Measurements from ENCODE around the gene SPOCD1. TPM values are rescaled to one million over a fixed set of nuclear protein-coding genes. Genes with fewer than 3 reads are reported as not detected.

The SPOCD1 gene
- total and polyA plus RNA-seq, 2 donors from 2014 or later: 0.22 to 0.98 TPM

DNA sequence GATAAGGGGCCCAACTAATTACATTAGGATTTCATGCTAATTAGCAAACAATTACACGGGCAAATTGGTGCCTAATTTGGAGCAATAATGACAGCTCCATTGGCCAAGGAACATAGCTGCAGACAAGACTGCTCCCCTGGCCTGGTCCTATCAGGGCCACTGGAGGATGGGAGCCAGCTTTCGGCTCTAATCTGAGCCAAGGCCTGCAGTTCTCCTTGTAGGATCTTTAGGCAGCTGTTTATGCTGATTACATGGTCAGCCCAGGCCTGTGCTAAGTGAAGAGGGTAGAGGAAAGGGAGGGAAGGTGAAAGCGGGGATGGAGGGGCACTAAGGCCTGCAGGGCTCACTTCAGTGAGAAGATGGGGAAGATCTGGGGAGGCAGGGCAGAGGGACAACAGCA, 39.3 kb downstream of the SPOCD1 start:
- Histone ChIP-seq H3K27me3 (ENCODE audit: control insufficient read depth, insufficient read depth, low read length) (peaks cover 19% of the 10 kb centered on the region), H3K9ac (ENCODE audit: low read length in 3 of 3) (no peak overlapping the region), H3K27ac (ENCODE audit: low read depth in 2 of 2, low read length in 2 of 2) (no peak overlapping the region), H3K9me3 (ENCODE audit: control insufficient read depth in 2 of 3, insufficient read depth in 1 of 3, low read length in 3 of 3) (no peaks in the 10 kb centered on the region), H3K36me3 (ENCODE audit: control insufficient read depth in 2 of 3, insufficient read depth in 3 of 3, low read length in 3 of 3) (no peaks in the 10 kb centered on the region), H3K4me3 (ENCODE audit: low read length in 3 of 3) (no peak overlapping the region), H3K4me1 (ENCODE audit: control insufficient read depth in 2 of 3, insufficient read depth in 2 of 3, low read depth in 1 of 3, low read length in 3 of 3) (peaks cover 0 to 7% (median 0%) of the 10 kb centered on the region in 3 donors)
- intact Hi-C loops (cut with DNase I): no loop called here
- FAIRE-seq (no peak), DNase-seq (no peak)
- TF ChIP-seq, protein P1, sequence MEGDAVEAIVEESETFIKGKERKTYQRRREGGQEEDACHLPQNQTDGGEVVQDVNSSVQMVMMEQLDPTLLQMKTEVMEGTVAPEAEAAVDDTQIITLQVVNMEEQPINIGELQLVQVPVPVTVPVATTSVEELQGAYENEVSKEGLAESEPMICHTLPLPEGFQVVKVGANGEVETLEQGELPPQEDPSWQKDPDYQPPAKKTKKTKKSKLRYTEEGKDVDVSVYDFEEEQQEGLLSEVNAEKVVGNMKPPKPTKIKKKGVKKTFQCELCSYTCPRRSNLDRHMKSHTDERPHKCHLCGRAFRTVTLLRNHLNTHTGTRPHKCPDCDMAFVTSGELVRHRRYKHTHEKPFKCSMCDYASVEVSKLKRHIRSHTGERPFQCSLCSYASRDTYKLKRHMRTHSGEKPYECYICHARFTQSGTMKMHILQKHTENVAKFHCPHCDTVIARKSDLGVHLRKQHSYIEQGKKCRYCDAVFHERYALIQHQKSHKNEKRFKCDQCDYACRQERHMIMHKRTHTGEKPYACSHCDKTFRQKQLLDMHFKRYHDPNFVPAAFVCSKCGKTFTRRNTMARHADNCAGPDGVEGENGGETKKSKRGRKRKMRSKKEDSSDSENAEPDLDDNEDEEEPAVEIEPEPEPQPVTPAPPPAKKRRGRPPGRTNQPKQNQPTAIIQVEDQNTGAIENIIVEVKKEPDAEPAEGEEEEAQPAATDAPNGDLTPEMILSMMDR (IDR thresholded peaks at IDR 0.05; ENCODE audit: borderline replicate concordance, extremely low read depth, insufficient read depth): no peak

DNA sequence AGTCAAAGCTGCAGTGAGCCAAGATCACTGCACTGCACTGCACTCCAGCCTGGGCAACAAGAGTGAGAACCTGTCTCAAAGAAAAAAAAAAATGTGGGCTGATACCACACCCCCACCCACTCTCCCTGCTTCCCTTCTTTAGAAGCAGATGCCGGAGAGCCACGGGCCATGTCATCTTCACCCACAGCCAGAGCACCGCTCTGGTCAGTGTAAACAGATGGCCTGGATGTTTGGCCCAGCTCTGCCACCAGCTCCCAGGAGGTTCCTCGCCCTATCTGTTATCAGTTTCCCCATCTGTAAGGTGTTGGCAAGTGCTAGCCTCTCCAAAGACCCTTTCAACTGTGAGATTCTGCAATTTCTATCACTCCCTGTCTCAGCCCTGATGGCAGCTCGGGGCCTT, 39.8 kb downstream of the SPOCD1 start:
- no peak for FAIRE-seq
- DNase-seq: no peak
- no peaks in the 10 kb centered on the region for H3K36me3 ChIP-seq (ENCODE audit: control insufficient read depth in 2 of 3, insufficient read depth in 3 of 3, low read length in 3 of 3)
- H3K9ac ChIP-seq (ENCODE audit: low read length in 3 of 3): no peak overlapping the region
- peaks cover 0 to 7% (median 0%) of the 10 kb centered on the region in 3 donors for H3K4me1 ChIP-seq (ENCODE audit: control insufficient read depth in 2 of 3, insufficient read depth in 2 of 3, low read depth in 1 of 3, low read length in 3 of 3)
- TF ChIP-seq, protein P1 (IDR thresholded peaks at IDR 0.05; ENCODE audit: borderline replicate concordance, extremely low read depth, insufficient read depth): no peak
- H3K27ac ChIP-seq (ENCODE audit: low read depth in 2 of 2, low read length in 2 of 2): no peak overlapping the region
- intact Hi-C loops (cut with DNase I): no loop called here
- H3K9me3 ChIP-seq (ENCODE audit: control insufficient read depth in 2 of 3, insufficient read depth in 1 of 3, low read length in 3 of 3): no peaks in the 10 kb centered on the region
- H3K4me3 ChIP-seq (ENCODE audit: low read length in 3 of 3): no peak overlapping the region
- H3K27me3 ChIP-seq (ENCODE audit: control insufficient read depth, insufficient read depth, low read length): peaks cover 19% of the 10 kb centered on the region

DNA sequence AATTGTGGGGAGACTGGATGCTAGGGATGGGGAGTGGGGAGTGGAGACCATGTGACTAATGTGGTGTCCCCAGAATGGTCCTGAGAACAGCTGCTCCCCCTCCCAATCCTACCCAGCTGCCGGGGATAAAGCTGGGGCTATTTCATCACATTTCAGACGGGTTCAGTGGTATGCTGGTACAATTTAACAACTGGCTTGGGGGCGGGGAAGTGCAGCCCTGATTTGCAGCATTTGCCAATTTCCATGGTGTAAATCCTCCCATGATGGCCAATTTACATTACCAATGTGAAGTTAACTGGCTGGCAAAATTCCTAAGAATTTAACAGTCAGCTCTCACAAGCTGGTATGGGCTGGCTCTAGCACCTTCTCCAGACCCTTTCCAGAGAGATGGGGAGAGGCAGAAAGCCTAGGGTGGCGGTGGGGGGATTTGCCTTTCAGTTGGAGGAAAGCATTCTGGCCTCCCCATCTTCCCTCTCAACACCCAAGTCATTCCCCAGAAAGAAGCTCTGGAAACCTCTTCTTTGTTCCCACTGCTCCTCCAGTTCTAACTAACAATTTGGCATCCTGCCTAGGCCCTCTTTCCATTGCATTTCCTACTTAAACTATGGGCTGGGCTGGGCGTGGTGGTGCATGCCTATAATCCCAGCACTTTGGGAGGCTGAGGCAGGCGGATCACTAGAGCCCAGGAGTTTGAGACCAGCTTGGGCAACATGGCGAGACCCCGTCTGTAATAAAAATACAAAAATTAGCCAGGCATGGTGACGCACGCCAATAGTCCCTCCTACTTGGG, 40.4 kb downstream of the SPOCD1 start:
- peaks cover 21% of the 10 kb centered on the region for H3K27me3 ChIP-seq (ENCODE audit: control insufficient read depth, insufficient read depth, low read length)
- intact Hi-C loops (cut with DNase I): no loop called here
- no peak for DNase-seq
- H3K27ac ChIP-seq (ENCODE audit: low read depth in 2 of 2, low read length in 2 of 2): no peak overlapping the region
- H3K4me3 ChIP-seq (ENCODE audit: low read length in 3 of 3): no peak overlapping the region
- no peak overlapping the region for H3K9ac ChIP-seq (ENCODE audit: low read length in 3 of 3)
- no peaks in the 10 kb centered on the region for H3K9me3 ChIP-seq (ENCODE audit: control insufficient read depth in 2 of 3, insufficient read depth in 1 of 3, low read length in 3 of 3)
- H3K4me1 ChIP-seq (ENCODE audit: control insufficient read depth in 2 of 3, insufficient read depth in 2 of 3, low read depth in 1 of 3, low read length in 3 of 3): peaks cover 0 to 7% (median 0%) of the 10 kb centered on the region in 3 donors
- TF ChIP-seq, protein P1 (IDR thresholded peaks at IDR 0.05; ENCODE audit: borderline replicate concordance, extremely low read depth, insufficient read depth): no peak
- FAIRE-seq: no peak
- H3K36me3 ChIP-seq (ENCODE audit: control insufficient read depth in 2 of 3, insufficient read depth in 3 of 3, low read length in 3 of 3): no peaks in the 10 kb centered on the region

Data from kidney (tissue), 14 donors.